Eye (tissue), 1 donor: ENCODE measurements around the gene EEF1AKMT3.
A peak's percentile ranks its signal among the peaks of the same experiment; 100 is the strongest.
"Not testable (repeated sequence)": the region's sequence is repeated elsewhere in the genome, so short reads cannot be mapped to it uniquely, and the experiment has no call there.

ENCODE experiments used
- DNase-seq: peaks from one replicate; pipeline ENCODE4 v3.0.0-alpha.2; 2015

Gene EEF1AKMT3

DNA sequence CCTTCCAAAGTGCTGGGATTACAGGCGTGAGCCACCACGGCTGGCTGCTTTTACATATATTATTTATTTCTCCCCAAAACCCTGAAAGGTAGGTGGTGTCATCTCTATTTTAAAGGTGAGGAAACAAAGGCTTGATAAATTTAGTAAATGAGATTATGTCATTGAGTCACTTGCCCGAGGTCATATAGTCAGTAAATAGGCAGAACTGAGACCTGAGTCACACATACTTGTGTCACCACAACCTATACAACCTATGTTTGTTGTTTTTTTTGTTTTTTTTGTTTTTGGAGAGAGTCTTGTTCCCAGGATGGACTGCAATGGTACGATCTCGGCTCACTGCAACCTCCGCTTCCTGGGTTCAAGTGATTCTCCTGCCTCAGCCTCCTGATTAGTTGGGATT, 22.9 kb downstream of the EEF1AKMT3 start:
- no peak for DNase-seq

DNA sequence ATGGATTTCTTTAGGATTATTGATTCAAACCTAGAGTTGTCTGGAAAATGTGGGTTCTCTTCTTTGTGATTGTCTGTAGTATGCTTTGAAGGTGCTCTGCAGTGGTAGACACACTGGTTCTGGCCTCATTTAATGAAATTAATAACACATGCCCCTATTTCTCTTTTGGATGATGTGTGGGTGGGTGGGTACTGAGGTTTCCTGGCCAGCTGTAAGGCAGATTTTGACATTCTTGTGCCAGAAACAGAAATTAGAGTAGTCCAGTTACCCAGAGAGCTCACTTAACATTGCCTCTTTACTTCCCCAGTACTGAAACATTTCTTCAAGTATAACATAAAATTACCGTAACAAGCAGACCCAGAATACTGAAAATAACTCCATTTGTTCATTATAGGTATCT, 24.6 kb downstream of the EEF1AKMT3 start:
- no peak for DNase-seq

DNA sequence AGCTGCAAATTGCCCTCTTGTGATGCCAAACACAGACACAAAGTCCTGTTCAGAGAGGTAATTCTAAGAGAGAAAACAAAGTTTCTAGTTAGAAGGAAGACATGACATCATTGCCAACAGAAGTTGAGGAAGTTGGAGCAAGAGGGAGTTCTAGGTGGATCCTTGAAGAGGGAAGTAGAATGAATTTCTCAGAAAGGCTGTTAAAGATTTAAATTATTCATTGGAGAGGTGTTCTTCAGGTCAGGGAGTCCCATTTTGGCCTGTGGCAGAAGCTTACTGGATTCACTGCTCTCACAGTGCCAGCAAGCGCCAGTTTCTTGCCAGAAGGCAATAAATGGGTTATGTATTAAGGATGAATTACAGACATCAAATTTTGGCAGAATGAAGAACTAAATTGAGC, 25.5 kb downstream of the EEF1AKMT3 start:
- no peak for DNase-seq

DNA sequence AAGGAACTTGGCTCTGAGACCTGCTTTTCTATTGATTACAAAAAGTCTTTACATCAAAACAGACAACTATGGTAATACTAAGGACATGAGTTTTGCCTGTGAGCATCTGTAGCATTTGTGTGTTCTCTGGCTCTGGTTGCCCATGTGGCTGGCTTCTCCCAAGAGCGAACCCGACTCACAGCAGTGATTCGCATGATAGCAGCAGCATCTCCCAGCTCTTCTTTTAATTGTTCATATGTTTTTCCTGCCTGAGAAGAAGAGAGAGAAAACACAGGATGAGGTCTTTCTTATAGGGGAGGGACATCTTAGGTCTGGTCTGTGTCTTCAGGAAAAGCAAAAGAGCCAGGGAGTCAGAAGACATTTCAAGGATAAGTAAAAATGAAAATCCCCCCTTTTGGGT, 28.6 kb downstream of the EEF1AKMT3 start:
- DNase-seq, result no peak

DNA sequence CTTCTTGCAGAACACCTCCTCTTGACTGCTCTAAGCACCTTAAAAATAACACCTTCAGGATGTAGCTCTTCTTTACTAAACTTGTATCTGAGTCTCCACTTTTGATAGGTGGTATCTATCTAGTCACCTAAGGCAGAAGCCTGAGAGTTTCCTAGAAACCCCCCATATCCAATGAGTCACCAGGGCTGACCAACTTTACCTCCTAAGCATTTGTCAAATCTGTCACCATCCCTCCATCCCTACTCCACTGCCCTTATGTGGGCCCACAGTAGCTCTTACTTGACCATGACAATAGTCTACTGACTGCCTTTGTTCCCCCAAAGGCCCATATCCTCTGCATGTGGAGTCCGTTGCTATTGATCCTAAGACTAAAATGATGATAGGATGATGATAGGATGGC, 30.2 kb downstream of the EEF1AKMT3 start:
- no peak for DNase-seq

DNA sequence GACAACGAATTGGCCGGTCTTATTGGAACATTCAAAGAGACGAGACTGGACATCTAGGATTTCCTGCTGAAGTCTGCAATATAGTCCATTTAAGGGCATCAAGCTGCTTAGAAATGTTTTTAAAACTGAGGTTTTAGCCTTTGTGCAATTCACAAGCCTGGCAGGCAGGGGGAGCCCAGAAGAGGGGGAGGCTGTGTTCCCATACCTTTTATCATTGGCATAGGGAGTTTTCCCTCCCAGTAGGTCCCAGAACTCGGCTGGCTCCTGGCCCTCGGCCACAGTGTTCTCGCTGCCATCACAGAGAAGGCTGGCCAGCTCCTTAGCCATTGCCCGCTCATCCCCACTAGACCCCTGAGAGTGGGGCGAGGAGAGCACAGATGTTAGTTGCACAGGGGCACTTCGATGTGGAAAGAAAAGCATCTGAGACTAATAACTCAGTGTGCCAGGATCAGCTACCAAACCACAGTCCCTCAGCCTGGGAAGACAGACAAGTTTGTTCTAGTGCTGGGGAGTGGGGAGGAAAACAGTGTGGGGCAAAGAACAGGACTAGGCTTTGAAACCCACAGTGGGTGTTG, 31.0 kb downstream of the EEF1AKMT3 start:
- DNase-seq, result peak; percentile 41

DNA sequence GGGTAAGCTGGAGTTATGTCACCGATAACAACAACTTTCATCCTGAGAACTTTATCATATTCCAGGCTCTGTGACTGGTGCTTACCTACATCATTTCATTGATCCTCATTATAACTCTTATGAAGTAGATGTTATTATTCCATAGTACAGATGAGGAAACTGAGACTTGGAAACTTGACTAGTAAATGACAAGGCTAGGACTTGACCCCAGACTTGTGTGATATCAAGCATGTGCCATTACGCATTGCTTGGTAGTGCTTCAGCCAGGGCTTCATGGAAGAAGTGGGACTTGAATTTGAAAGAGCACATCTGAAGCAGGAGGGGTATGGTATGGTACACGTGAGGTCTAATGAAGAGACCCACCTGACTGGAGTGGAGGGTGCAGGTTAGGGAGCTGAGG, 34.3 kb downstream of the EEF1AKMT3 start:
- no peak for DNase-seq

DNA sequence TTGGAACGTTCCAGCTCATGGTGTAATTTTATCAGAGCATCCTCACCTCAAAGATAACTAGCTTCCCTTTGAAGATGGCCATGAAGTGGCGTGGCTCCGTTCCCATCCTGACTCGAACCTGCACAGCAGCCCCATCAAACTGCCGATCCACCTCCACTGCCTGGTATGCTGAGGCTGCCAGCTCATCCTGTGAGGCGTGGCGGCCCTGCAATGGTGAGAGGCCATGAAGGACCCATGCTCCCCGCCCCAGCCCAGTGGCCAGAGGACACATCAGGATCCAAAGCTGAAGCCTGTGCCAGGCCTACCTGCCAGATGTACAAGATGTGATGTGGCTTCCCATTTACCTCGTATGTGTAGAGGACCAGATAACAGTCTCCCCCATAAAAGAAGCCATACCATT, 34.9 kb downstream of the EEF1AKMT3 start:
- no peak for DNase-seq

DNA sequence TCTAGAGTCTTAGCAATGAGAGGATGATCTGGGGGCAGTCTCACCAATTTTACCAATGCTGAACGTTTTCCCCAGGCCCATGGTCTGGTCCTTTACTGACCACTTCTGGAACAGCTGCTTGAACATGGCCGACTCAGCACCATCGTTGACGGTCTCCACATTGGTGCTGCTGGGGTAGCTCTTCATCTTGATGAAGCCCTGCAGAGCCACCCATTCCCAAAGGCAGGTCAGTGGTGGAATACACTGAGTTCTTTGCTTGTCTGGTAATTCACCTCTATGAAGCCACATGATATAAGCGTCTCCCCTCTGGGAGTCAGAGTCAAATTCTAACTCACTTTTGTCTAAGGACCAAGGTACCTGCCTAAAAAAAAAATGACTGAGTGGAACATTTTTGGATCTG, 35.9 kb downstream of the EEF1AKMT3 start:
- DNase-seq, result no peak

DNA sequence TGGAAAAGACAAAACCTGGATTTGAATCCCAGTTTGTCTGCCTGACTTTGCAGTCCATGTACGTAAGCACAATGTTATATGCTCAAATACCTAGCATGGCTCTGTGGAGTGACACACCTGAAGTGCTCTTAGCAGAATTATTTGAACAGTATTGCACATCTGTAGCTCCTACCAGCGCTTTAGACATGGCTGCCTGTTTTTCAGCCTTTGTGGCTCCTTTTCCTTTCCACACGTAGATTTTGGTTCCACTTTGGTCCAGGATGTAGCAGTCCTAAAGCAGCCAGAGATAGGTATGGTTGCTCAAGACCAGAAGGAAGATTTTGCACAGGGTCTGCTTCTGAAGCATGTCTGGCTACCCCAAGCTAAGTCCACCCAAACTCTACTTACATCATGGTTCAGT, 37.0 kb downstream of the EEF1AKMT3 start:
- DNase-seq, result no peak

DNA sequence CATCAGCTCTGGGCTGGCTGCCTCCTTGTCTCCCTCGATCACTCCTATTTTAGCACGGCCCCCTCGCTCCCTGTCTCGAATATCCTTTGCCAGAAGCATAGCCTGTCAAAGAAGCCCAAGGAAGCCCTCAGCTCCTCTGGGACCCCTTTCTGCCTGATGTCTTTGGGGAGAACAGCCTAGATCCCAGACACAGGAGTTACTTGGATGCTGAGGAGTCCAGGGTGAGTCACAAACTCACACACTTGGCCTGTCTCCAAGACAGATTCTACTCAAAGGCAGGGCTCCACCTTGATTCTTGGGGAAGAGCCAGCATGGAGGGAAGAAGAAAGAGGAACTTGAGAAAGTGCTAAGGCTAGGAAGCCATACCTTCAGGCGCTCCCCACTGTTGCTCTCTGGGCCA, 38.0 kb downstream of the EEF1AKMT3 start:
- no peak for DNase-seq

DNA sequence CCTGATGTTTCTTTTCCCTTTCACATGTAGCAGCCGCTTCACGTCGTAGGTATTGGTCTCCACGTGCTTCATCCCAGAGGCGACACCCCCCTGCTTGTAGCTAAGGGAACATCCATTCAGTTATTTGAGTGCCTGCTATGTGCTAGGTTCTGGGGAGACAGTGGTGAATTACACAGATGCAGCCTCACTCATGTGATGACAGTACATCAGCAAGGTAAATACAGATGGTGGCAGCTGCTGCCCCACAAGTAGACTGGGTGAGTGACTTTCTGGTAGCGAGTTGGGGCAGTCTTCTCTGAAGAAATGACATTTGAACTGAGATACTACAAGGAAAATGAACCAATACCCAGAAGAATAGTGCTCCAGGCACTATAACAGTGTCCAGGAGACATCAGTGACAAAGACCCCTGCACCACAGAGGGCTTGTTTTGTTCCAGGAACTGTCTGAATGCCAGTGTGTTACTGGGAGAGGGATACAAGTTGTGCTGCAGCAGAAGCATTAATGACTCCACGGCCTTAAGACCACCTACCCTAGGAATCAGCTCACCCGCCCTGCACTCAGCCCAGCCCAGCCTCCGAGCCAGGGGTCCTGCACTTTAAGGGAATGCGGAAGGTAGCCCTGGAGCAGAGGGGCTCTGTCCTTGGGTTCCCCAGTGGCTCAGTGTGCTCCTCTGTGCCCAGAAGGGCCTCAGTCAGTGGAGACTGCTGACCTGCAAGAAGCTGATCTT, 38.8 kb downstream of the EEF1AKMT3 start:
- DNase-seq, result no peak

DNA sequence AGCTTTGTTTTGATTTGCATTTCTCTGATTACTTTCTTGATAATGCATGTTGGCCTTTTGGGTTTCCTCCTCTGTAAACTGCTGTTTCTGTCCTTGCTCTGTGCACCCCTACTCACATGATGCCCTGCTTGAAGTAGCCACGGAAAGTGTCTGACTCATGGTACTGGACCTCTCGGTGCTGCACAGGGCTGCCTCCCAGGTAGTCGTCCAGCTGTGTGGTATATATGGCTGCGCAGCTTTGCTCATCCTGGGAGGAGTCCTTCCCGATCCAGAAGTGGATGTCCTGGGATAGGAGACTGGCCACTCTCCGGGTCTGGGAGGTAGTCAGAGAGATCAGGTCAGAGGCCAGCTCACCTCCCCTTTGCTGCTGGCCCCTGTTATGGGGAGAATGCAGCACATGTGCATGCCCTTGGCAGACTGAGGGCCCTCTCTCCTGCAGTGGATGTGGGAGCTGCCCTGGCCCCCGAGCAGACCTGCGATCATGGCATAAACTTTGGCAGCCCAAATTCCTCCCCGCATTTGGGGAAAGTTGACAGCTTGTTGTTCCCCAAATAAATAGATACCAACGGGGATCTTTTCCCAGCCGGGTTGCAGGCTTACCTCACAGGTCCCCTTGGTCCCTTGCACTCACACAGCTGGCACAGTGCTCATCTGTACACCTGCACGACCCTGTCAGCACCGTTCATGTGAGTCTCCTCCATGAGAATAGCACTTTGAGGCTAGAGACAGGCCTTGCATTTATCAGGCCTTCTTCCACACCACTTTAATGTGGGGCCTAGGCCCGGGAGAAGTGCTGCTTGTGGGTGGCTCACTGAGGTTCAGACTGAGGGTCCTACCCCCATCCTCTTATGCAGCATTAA, 40.9 kb downstream of the EEF1AKMT3 start:
- DNase-seq, result no peak

DNA sequence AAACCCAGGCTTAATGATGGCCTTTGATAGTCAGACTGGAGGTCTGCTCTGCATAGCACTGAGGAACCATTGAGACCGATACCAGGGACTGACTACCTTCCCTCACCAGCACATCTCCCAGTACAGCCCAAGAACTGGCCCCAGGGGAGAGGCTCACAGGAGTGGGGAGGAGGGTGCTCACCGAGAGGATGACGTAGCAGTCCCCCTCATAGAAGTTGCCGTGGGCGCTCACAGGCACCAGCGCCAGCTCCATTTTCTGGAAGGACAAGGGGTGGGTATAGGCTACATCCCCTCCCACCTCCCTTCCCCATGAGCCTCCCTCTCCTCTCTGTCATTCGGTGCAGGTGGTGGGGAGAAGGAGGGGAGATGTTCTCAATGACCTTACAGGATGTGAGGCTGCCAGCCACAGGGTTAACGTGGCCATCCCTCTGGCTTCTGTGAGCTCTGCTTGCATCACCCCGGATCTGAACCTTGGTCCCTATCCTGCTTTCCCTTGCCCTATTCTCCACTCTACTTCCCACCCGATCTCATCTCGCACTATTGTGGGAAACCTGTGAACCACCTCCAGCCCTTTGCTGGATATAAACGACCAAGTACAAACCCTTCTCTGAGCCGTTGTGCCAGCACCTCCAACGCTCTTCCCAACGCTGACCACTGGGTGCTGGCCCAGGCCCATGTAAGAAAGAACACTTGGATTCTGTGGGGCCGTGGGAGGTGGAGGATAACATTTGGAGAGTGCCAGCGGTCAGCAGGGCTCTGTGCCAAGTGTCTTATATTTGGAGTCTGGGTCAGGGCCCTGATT, 41.8 kb downstream of the EEF1AKMT3 start:
- DNase-seq, result no peak

DNA sequence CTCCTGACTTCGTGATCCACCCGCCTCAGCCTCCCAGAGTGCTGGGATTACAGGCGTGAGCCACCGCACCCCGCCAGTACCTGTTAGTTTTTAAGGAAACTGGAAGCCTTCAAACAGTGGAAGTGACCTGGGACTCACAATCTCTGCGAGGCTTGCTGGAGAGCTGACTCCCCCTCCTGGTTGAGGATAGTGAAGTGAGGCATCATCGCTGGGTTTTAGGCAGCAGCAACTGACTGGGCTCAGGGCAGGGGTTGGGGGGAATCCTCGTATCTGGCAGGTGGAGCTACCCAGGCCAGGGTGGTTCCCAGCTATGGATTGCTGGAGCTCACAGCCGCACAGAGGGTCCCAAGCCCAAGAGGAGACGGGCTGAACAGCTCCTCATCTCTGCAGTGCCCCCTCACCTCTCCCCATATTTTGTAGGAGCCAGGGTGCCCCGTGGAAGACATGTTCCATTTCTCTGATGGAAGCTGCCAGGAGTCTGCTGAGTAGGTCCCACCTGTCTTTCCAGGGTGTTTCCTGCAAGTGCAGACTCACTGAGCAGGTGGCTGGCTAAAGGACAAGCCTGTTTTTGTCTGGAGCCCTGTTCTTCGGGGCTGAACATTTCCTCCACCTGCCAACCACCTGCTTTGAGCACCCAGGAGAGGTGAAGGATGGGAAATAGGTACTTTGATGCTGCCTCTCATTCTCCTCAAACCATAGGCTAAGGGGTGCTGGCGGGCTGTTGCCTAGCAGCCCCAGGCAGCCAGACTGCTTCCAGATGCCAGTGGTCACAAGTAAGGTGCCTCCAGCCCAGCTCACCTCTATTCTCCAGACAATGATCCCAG, 43.0 kb downstream of the EEF1AKMT3 start:
- DNase-seq, result no peak

DNA sequence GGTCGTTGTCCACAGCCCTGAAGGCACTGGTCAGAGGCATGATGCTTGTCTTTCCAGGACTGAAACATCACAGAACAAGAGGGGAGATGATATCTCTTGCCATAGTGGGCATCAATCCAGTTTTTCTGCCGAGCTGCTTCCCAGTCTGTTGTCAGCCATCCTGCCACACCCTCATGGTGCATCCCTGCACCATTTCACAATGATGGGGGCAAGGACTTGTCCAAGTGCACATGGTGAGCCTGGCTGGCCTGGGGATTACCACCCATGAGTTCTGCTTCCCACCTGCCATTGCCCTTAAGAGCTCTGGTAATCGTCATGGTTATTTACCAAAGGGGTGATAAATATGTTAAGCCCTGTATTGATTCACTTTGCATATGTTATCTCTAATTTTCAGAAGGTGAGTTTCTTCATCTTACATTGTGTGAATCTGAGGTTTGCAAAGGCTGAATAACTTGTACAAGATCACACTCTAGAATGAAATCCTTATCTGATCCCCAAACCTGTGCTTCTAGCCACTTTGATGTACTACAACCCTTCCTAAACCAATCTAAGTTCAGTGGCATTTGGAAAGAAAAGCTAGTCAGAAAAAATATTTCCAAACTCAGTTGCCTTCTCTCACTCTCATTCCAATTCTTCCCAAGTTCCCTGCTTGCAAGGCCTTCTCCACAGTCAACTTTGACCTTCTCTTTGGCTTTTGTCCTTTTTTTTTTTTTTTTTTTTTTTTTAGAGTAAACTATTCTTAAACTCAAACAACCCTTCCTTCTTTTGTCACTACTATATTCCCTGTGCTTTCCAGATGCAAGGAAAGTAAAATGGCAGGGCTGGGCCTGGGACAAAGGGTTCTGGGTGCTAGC, 43.8 kb downstream of the EEF1AKMT3 start:
- DNase-seq, result no peak

DNA sequence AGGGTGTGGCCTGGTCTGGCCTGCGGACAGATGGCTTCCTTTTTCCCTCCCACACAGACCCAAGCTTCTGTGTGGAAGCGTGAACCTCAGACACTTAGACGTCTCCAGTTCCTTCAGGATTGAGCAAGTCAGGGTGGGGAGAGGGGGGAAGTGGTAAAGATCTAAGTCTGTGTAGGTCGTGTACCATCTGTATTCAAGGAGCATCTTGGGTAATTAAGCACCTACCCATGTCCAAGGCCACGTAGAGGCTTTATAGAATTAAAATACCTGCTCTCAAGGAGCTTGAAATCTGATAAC, 44.4 kb downstream of the EEF1AKMT3 start:
- DNase-seq, result no peak

DNA sequence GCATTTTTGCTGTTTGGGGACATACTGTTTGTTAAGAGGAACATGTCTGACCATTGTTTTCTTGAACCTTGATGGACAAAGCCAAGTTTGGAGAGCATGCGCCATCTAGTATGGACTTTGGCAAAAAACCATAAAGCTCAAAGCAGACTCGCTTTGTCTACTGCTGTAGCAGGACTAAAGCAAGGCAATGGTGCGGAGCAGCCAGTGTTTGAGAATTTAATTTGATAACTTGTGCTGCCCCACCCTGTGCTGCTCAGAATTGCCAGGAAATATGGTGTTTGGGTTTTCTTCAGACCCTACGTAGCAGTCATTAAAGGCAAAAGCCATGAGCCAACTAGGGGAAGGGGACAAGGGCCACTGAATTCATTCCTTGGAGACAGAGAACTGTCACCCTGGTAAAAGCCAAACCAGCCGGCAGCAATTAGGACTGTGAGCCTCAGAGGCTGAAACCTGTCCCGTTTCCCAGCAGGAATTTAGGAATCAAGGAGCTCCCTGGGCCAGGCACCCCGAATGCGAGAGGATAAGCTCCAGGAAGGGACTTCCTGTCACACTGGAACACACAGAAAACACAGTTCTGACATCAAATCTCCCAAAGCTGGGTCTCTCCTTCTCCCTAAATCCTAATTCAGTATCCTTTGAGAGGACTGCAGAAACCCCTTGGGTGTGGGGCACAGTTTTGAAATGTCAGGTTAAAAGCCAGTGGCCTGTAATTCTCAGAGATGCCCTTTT, 45.0 kb downstream of the EEF1AKMT3 start:
- no peak for DNase-seq

DNA sequence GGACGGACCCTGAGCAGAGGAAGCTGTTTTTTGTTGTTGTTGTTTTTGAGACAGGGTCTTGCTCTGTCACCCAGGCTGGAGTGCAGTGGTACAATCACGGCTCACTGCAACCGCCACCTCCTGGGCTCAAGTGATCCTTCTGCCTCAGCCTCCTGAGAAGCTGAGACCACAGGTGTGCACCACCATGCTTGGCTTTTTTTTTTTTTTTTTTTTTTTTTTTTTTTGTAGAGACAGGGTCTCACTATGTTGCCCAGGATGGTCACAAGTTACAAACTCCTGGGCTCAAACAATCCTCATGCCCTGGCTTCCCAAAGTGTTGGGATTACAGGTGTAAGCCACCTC, 45.5 kb downstream of the EEF1AKMT3 start:
- not testable (repeated sequence) for DNase-seq

DNA sequence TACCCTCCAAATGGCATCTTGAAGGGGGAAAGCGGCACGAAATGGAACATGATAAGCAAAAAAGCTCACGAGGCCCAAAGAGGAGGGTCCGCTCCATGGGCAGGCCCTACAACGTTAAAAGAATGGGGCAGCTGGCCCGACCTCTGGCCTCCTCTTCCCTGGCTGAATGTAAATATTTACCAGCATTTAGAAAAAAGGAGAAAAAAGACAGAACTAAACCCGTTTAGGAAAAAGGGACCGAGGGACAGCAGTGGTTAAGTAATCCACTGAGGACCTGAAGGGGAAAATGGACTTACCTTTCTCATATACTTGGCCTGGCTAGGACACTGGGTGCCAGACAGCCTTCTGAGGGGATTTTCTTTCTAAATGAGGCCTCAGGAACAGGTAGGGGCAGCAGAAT, 47.7 kb downstream of the EEF1AKMT3 start:
- DNase-seq, result not testable (repeated sequence)

DNA sequence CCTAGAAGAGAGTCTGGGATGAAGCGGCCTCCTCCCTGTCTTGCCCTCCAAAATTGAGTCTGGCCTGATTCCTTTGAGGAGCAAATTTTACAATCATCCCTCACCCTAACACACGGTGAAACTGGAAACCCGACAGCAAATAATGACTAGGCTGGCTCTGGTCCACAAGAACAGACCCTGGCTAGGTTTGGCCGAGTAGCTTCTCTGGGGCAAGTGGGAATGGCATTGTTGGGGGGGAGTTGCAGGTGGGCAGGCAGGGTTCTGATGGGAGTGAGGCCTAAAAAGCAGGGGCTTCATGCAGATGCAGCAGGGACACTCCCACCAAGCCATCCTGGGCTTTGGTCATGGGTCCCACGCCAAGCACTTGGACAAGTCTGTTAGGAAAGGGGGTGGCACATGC, 48.6 kb downstream of the EEF1AKMT3 start:
- not testable (repeated sequence) for DNase-seq
